GM18505 (cell line): ENCODE measurements around the gene ARHGEF3.

Experiments
- ATAC-seq: cut with Tn5 transposase; IDR thresholded peaks from one replicate; pipeline ENCODE4 v1.9.1; 2021; ENCODE audit not compliant: unreplicated experiment
- POLR2A ChIP-seq: IDR thresholded peaks from 4 replicates; pipeline ENCODE4 v1.6.1; 2011; ENCODE audit warnings: borderline replicate concordance; ENCODE audit not compliant: insufficient read depth, insufficient read length; ENCODE audit errors: extremely low read depth

ARHGEF3 gene

DNA sequence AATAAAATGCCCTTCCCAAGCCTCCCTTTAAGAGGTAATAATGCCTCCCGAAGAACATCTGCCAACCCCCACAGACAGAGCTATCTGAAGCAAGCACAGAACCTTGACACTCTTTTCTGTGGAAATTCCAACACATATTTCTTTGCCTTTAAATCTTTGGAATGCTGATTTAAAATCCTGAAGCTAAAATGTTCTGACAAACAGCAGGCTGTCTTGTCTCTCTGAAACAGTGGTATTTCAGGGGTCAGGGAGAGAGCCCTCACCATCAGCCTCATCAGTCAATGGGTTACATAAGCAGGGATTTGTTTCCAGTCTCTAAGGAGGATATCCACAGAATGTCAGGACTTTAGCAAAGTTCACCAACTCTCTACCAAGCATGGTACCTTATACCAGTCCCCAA, 27.8 kb upstream of the ARHGEF3 start:
- TF ChIP-seq POLR2A, result no peak
- no peak for ATAC-seq

DNA sequence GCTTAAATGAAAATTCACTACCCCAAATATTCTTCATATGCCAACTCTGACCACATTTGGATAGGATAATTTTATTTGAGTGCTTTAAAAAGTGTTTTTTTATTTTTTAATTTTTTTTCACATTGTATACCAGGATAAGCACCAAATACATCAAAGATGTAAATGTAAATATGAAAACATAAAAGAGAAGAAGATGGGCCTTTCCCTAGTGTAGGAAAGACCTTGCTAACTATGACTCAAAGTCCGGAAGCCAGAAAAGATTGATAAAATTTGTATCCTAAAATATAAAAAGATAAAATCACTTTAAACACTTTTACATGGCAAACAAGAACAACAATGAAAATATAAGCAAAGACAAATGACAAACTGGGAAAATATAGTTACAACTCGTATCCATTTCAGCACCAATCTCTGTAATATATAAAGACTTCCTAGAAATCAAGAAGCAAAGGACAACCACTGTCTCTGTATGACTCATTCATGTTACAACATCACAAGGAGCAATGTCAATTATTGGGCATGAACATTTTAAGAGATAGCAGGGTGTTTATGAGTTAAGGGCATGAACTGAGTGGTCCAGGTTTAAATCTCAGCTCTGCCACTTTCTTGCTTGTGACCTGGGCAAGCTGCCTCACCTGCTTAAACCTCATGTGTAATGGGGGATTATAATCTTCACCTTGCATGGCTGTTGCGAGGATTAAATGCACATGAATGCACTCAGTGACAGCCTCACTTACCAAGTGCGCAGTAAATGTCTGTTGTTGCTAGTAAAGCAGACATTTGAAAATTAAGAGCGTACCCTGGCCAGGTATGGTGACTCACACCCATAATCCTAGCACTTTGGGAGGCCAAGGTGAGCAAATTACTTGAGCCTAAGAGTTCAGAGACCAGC, 25.3 kb upstream of the ARHGEF3 start:
- no peak for ATAC-seq
- no peak for TF ChIP-seq POLR2A

DNA sequence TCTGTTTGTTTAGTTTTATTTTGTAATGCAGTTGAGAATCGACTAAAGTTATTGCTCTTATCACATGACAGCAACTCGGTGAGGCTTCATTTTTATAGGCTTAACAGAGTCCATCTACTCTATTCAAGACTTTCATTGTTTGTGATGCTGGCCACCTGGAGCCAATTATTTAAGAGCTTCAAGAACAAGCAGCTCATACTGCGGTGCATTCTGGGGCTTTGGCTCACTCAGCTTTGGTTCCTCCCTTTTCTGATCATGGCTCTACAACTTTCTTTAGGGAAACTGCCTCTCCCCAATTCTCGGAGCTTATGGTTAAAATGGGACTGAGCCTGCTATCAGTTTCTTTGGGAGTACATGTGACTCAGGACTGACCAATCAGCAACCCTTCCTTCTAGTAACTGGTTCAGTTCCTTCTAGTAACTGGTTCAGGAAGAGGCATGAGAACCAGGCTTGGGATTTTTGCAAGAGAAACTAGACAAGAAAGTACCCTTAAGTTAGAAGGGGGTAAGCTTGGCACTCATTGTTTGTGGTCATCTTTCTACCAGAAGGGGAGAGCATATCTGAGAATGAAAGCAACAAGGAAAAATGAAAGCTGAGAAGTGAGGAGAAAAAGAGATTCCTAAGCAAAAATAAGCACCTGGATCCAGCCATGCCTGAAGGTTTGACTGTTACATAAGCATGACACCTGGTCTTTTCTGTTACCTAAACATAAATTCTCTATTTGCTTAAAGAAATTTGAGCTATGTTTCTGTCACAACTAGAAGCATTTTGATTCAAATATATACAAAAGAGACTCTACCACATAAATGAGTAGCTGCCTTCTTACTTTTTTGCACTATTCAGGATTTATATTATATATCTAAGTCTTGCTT, 24.1 kb upstream of the ARHGEF3 start:
- ATAC-seq, result no peak
- no peak for TF ChIP-seq POLR2A

DNA sequence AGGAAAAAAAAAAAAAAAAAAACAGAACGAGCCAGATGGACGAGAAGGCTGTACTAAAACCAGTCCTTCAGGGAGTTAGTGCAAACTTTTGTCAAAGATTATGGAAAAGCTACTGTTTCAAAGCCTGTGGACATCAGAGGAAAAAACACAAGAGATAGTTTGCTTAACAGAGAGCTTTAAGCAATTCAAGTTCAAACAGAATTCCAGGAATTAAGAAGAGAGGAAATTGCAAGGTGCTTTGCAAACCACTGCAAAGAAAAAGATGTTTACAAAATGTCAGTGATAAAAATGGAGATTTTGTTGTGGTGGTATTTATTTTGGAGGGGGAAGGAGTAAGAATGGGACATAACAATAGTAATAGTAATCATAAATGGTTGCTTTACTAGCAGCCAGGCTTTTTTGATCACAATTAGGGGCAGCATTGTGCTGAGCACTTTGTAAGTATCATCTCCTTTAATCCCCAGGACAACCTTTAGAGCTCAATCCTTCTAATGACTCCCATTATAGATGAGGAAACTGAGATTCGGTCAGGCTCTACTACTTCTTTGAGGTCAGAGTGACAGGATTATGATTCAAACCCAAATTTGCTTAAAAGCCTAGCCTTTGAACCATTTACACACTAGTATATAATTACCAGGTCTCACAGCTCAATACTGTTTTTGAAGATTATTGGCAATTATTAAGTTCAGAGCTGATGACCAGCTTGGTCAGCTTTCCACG, 22.4 kb upstream of the ARHGEF3 start:
- ATAC-seq, result no peak
- no peak for TF ChIP-seq POLR2A

DNA sequence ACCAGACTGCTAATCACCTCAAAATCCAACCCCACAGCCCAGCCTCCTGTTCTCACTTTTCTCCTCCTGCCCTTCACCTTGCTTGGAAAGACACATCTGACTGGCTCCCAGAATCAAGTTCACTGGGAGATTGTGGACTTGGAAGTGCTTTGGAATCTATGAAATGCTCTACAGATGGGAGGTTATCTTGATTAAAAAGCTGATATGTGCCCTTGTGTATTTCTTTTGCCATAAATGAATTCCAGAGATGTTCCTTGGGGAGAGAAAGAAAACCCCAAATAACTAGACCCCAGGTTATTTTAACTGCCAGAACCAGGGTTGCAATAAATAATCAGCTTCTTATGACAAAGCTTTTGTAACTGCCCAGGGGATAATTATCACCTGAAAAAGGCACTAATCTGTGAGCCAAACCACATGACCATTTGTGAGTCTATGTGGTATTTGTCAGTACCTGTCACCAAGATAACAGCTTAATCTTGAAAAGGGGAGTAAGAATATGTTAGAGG, 21.7 kb upstream of the ARHGEF3 start:
- TF ChIP-seq POLR2A, result no peak

DNA sequence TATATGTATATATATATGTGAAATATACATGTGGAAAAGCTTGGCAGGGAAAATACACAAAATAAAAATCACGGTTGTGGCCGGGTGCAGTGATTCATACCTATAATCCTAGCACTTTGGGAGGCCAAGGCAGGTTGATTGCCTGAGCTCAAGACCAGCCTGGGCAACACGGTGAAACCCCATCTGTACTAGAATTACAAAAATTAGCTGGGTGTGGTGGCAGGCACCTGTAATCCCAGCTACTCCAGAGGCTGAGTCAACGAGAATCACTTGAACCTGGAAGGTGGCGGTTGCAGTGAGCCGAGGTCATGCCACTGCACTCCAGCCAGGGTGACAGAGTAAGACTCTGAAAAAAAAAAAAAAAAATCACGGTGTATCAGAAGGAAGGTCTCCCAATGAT, 20.8 kb upstream of the ARHGEF3 start:
- TF ChIP-seq POLR2A, result no peak
- no peak for ATAC-seq

More for the DNA sequence above, 21.7 kb upstream of the ARHGEF3 start:
- ATAC-seq, result no peak

DNA sequence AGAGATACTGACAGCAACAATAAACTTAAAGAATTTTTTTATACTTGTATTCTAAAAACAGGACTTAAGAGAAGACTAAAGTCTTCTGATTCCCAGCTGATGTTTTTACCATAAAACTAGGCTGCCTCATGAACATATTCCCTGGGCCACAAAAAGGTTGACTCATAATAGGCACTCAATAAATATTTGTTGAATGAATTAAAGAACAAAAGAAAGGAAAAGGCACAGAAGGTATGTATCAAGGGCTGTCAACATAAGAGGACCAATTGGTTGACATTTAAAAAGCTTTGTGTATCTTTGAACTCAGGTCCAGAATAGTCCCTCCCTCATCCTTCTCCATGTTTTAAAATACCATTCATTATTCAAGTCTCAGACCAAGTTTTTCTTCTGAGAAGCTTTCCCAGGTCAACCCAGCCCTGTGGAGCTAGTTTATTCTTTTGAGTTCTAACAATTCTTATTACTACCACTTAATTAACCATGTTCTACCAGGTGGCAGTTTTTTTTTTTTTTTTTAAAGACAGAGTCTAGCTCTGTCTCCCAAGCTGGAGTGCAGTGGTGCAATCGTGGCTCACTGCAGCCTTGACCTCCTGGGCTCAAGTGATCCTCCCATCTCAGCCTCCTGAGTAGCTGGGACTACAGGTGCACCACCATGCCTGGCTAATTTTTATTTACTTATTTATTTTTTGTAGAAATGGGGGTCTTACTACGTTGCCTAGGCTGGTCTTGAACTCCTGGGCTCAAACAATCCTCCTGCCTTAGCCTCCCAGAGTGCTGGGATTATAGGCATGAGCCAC, 17.5 kb upstream of the ARHGEF3 start:
- no peak for TF ChIP-seq POLR2A
- no peak for ATAC-seq

DNA sequence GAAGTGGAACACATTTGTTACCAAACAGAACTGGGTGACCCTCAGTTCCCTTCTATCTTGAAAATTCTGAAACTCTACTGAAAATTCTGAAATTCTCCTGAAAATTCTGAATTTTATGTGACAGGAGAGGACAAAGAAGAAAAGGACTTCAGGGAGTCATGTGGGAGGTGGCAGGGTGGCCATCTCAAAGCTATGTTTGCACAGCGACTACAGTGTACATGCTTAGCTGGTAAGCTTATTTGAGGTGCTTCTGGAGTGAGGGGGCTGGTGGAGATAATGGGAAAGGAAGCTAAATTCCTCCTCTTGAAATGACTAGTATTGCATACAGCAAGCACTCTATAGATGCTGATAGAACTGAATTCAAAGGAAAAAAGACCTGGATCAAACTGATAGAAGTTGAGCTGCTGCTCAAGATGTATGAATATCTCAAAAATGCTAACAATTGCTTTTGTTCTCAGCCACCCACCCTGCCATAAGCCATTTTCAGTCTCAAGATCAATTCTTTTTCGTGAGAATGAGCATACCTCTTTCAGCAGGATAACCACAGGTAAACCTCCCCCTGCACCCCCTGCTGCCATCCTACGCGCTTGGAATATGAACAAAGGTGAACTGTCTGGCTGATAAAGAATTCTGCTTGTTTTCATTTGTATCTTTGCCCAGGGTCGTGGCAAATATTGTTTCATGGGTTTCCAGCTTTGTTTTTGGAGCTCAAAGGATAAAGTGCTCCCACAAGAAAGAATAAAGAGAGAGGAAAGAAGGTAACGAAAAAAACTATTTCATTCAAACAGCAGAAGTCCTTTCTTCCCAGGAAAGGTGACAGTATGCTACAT, 16.6 kb upstream of the ARHGEF3 start:
- ATAC-seq, result no peak
- TF ChIP-seq POLR2A, result no peak

DNA sequence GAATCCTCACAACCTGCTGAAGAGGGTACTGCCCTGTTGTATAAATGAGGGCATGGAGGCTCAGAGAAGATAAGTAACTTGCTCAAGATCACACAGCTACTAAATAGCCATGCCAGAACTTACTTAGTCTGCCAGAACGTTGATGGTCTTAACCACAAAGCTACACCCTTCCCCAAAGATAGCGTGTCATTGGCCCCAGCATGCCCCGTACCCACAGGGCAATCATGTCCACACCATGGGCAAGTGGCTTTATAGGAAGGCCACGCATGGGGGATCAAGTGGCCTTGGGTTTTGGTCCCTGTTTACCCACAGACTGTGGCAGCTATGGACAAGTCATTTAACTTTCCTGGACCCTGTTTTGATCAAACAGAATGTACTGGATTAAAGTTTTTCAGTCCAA, 15.9 kb upstream of the ARHGEF3 start:
- no peak for ATAC-seq

DNA sequence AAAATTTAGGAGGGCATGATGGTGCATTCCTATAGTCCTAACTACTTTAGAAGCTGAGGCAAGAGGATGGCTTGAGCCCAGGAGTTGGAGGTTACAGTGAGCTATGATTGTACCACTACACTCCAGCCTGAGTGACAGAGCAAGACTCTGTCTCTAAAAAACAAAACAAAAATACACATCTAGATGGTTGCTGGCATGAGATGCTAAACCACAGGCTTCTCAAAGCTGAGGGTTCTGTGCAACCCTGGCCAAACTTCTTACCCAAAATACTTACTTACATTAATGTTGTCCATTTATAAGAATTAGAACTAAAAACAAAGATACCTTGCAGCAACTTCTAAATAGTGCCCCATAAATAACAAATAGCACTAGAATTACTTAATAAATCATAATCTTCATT, 14.3 kb upstream of the ARHGEF3 start:
- ATAC-seq, result no peak
- TF ChIP-seq POLR2A, result no peak

More for the DNA sequence above, 15.9 kb upstream of the ARHGEF3 start:
- TF ChIP-seq POLR2A, result no peak

DNA sequence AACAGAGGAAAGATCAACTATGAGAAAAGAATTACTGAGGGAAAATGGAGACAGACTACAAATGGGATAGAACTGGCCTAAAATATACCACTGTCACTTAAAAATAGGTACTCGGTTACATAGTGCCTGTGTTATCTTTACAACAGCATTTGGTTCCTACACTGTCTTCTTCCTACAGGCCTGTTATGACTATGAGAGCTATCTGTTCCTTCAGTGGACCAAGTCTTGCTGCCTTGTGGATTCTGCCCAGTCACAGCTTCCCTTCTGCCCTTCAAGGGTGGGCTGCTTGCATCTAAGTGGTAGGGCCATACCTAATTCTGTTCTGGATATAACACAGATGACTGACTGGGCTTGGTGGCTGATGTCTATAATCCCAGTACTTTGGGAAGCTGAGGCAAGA, 13.8 kb upstream of the ARHGEF3 start:
- ATAC-seq, result no peak
- no peak for TF ChIP-seq POLR2A

DNA sequence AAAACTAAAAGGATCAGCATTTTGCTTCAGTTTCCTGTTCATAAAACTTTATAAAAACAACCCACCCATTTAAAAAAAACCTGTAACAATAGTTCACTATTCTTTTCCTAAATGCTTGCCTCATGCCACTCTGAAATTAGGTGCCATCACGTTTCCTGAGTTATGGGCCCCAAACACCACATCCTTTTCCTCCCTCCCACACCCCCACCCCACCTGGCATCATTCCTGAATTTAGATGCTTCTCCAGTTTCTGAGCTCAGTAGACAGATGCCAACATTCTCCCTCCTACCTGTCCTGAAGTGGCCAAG, 11.9 kb upstream of the ARHGEF3 start:
- no peak for TF ChIP-seq POLR2A
- ATAC-seq, result no peak
